ENCODE data around the gene KIFC1. TPM values are rescaled to one million over a fixed set of nuclear protein-coding genes. Genes with fewer than 3 reads are reported as not detected.

Gene KIFC1
- total and polyA plus RNA-seq, 9 of the 15 experiments (the other 6 are each of a cell fraction or from before 2014, with no cell fraction given) = 1.3 to 95.2 (median 76.9) TPM

DNA sequence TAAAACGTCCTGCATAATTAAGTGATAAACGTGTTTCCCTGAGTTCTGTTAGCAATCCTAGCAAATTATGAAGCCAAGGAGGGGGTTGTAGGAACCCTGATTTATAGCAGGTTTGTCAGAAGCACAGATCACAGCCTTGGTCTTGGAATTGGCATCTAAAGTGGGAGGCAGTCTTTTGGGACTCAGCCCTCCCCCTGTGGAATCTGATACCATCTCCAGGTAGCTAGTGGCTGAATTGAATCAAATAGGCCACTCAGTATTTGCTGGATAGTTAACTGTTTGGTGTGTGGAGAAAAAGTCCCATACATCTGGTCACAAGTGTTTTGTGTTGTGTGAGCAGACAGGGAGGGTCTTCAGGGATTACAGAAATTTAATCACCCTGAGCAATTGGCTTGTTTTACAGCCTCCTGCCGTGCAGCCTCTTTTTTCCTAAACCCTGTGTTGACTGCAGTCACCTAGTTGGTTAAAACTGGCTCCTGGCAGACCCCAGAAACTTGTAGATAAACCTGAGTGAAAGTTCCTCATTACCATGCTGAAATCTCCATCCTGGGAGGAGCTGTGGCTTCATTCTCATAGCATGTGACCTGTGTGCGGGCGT is 19.0 kb upstream of the KIFC1 start (continued):
- TF ChIP-seq JUND (IDR thresholded peaks at IDR 0.05; ENCODE audit: borderline replicate concordance, low read depth, low read length) (no peak), JUND (tag; IDR thresholded peaks at IDR 0.05; ENCODE audit: borderline replicate concordance, low read depth, low read length) (no peak), ELK3 (CRISPR knock-in tag; IDR thresholded peaks at IDR 0.05) (no peak)
- TF ChIP-seq, protein P1, sequence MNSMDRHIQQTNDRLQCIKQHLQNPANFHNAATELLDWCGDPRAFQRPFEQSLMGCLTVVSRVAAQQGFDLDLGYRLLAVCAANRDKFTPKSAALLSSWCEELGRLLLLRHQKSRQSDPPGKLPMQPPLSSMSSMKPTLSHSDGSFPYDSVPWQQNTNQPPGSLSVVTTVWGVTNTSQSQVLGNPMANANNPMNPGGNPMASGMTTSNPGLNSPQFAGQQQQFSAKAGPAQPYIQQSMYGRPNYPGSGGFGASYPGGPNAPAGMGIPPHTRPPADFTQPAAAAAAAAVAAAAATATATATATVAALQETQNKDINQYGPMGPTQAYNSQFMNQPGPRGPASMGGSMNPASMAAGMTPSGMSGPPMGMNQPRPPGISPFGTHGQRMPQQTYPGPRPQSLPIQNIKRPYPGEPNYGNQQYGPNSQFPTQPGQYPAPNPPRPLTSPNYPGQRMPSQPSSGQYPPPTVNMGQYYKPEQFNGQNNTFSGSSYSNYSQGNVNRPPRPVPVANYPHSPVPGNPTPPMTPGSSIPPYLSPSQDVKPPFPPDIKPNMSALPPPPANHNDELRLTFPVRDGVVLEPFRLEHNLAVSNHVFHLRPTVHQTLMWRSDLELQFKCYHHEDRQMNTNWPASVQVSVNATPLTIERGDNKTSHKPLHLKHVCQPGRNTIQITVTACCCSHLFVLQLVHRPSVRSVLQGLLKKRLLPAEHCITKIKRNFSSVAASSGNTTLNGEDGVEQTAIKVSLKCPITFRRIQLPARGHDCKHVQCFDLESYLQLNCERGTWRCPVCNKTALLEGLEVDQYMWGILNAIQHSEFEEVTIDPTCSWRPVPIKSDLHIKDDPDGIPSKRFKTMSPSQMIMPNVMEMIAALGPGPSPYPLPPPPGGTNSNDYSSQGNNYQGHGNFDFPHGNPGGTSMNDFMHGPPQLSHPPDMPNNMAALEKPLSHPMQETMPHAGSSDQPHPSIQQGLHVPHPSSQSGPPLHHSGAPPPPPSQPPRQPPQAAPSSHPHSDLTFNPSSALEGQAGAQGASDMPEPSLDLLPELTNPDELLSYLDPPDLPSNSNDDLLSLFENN (IDR thresholded peaks at IDR 0.05; ENCODE audit: low read depth in 2 of 2, low read length in 2 of 2) = no peak
